Astrocyte (in vitro differentiated cells and primary cell): Measurements from ENCODE around the gene SEMA4D.

Experiments
- CTCF ChIP-seq: IDR thresholded peaks from 2 replicates; pipeline ENCODE4 v1.5.1; 2011; ENCODE audit warnings: low read depth, mild to moderate bottlenecking, inconsistent platforms, low read length, moderate library complexity; ENCODE audit not compliant: insufficient read depth
- EZH2 ChIP-seq: IDR thresholded peaks from 2 replicates; pipeline ENCODE4 v1.6.1; 2012; ENCODE audit warnings: mild to moderate bottlenecking, low read length, inconsistent platforms; ENCODE audit not compliant: insufficient read depth

- TF ChIP-seq CTCF (no peak), EZH2 (no peak)
Observed at GRCh38 chr9:89488131-89488530, 9.8 kb downstream of the SEMA4D start.
